OCI-LY3 (cell line): ENCODE data around the gene RSKR.

Experiments used
- CTCF ChIP-seq: fragments of 200-600, 300-600 bp; sonication (generic); IDR thresholded peaks from 2 replicates; pipeline ENCODE4 v1.5.1; 2014; ENCODE audit warnings: antibody characterized with exemption, low read length, low read depth
- EZH2phosphoT487 ChIP-seq: fragments of 200-600 bp; shearing (Covaris generic); IDR thresholded peaks from 2 replicates; pipeline ENCODE4 v1.6.1; 2018; ENCODE audit warnings: antibody characterized with exemption, mixed run types, low read depth

- TF ChIP-seq CTCF, result no peak
- TF ChIP-seq EZH2phosphoT487, result no peak
Observed at GRCh38 chr17:28599311-28600184, 14.4 kb downstream of the RSKR start.
